H1 (cell line): Measurements from ENCODE around the gene SPATA16. TPM values are rescaled to one million over a fixed set of nuclear protein-coding genes. Genes with fewer than 3 reads are reported as not detected.
A peak's percentile ranks its signal among the peaks of the same experiment; 100 is the strongest.

Experiments
- ASH2L ChIP-seq: fragments of 200-600, 300-600 bp; sonication (generic); IDR thresholded peaks from one replicate; pipeline ENCODE4 v1.7.1; 2017; ENCODE audit warnings: low read length
- CHD7 ChIP-seq: fragments of 300-600 bp; sonication (generic); IDR thresholded peaks from 2 replicates; pipeline ENCODE4 v1.7.1; 2012; ENCODE audit warnings: low read length, moderate library complexity, mild to moderate bottlenecking, inconsistent platforms; ENCODE audit not compliant: insufficient replicate concordance
- GTF2F1 ChIP-seq: IDR thresholded peaks from 2 replicates; pipeline ENCODE4 v1.6.1; 2012; ENCODE audit warnings: low read depth, low read length, improper control_type of control experiment, borderline replicate concordance
- MAX ChIP-seq: IDR thresholded peaks from 2 replicates; pipeline ENCODE4 v1.6.1; 2012; ENCODE audit warnings: inconsistent platforms
- SUZ12 ChIP-seq: fragments of 200-600 bp; sonication (generic); IDR thresholded peaks from 2 replicates; pipeline ENCODE4 v1.6.1; 2012; ENCODE audit warnings: mild to moderate bottlenecking, inconsistent platforms, low read length, moderate library complexity, mixed read lengths
- TCF12 ChIP-seq: IDR thresholded peaks from 2 replicates; pipeline ENCODE4 v1.6.1; 2011; ENCODE audit warnings: low read depth, mild to moderate bottlenecking, low read length
- TEAD4 ChIP-seq: IDR thresholded peaks from 2 replicates; pipeline ENCODE4 v1.6.1; 2012; ENCODE audit warnings: low read depth, low read length, inconsistent platforms, mixed read lengths
- polyA plus RNA-seq, 7 experiments: library from polyadenylated mRNA; depleted of rRNA in 3 of 7; stranded (reverse) in 5 of 7; unstranded in 2 of 7; fragments of >200 nt in 5 of 7; fragments of 200-250 nt in 2 of 7; gene quantifications; 1 replicate in 5 of 7; 2 replicates in 1 of 7; 4 replicates in 1 of 7; pipeline versions ENCODE4 v1.2.1 to v1.2.3, GENCODE V29; 2011 to 2013; ENCODE audit warnings: missing spikeins in 2 of 7, mixed read lengths in 2 of 7
- total RNA-seq: library from RNA; stranded (reverse); fragmentation: NEBNext Ultra II Directional; extraction: Animal tissue kit (Norgen Biotek cat#: 25700); gene quantifications from 2 replicates; pipeline ENCODE4 v1.2.1, GENCODE V29; 2021
- TF ChIP-seq, protein P1 (sequence below): IDR thresholded peaks from 2 replicates; pipeline ENCODE4 v1.6.1; 2012; ENCODE audit warnings: low read length, inconsistent platforms

SPATA16 gene
- total and polyA plus RNA-seq, 2 of the 8 experiments (the other 6 are each of a cell fraction or from before 2014, with no cell fraction given), result 0.05 to 2.7 TPM

DNA sequence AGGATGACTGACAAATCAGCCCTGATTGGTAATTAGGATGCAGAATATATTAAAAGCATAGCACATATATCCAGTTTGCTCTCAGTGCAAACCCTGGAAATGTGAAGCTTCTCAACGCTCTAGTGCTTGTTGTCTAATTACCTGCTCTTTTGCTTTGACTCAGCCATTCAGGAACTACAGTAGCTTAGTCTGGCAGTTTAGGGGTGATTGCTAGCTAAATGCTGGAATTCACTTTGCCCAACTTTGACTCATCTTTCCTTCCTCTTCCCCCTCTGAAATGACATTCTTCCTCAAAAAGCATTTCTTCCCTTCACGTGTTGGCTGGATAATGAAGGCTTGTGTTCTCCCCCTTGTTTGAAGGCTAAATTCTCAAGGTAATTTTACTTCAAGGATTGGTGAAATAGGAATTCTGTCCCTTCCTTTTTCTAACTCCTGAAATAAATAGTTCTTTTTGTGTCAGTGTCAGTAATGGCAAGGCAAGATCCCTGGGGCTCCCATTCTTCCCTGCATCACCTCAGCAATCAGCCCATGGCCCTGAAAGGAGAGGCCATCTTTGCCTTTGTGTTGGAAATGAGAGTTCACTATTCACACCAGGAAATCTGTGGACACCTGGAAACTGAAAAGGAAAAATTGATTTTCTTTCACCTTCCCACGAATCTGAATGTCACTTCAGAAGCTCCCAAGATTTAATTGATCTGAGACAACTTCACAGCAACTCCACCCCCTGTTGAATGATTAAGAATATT is 286.9 kb downstream of the SPATA16 start (continued):
- peak; percentile 49 for TF ChIP-seq CHD7
- TF ChIP-seq, protein P1, sequence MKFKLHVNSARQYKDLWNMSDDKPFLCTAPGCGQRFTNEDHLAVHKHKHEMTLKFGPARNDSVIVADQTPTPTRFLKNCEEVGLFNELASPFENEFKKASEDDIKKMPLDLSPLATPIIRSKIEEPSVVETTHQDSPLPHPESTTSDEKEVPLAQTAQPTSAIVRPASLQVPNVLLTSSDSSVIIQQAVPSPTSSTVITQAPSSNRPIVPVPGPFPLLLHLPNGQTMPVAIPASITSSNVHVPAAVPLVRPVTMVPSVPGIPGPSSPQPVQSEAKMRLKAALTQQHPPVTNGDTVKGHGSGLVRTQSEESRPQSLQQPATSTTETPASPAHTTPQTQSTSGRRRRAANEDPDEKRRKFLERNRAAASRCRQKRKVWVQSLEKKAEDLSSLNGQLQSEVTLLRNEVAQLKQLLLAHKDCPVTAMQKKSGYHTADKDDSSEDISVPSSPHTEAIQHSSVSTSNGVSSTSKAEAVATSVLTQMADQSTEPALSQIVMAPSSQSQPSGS, result 0 out of 2 replicates have a peak, but pooled peaks have one; percentile 24
- TF ChIP-seq GTF2F1, result no peak
- TF ChIP-seq TEAD4, result 0 out of 2 replicates have a peak, but pooled peaks have one; percentile 22
- TF ChIP-seq ASH2L, result peak; percentile 7
- peak; percentile 59; the same call in 1 of the 2 replicates for TF ChIP-seq MAX
- peak; percentile 86 for TF ChIP-seq TCF12
- TF ChIP-seq SUZ12, result no peak
